ENCODE measurements around the gene ZDHHC14.
"Not testable (repeated sequence)": the region's sequence is repeated elsewhere in the genome, so short reads cannot be mapped to it uniquely, and the experiment has no call there.

The ZDHHC14 gene

DNA sequence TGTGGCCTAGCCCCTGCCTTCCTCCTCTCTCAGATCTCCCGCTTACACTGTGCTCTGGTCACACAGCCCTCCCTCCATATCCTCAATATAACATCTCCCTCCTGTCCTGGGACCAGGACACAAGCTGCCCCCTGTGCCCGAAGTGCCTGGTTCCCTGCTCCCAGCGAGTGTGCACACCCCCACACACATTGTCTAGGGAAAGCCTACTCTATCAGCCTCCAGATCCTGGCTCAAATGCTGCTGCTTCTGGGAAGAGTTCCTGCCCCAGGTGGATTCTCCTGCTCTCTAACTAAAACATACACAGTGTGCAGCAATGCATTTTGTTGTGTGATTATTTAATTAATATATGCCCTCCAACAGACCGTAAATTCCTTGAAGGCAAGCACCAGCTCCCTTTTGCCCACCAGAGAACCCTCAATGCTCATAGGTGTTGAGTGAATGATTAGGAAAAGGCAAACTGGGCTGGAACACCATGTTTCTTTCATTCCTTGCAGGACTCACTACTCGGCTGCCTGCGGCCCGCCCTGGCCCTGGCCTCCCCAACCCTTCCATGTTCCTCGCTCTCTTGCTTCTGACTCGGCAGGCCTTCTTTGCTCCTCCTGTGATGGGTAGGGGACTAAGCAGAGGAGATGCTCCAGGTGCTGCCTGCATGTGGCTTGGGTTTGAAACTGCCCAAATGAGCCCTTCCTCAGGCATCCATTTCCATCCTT lies 194.6 kb downstream of the ZDHHC14 start (continued):
- TF ChIP-seq, protein P1, sequence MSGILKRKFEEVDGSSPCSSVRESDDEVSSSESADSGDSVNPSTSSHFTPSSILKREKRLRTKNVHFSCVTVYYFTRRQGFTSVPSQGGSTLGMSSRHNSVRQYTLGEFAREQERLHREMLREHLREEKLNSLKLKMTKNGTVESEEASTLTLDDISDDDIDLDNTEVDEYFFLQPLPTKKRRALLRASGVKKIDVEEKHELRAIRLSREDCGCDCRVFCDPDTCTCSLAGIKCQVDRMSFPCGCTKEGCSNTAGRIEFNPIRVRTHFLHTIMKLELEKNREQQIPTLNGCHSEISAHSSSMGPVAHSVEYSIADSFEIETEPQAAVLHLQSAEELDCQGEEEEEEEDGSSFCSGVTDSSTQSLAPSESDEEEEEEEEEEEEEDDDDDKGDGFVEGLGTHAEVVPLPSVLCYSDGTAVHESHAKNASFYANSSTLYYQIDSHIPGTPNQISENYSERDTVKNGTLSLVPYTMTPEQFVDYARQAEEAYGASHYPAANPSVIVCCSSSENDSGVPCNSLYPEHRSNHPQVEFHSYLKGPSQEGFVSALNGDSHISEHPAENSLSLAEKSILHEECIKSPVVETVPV (CRISPR knock-in tag; IDR thresholded peaks at IDR 0.05): no peak
- TF ChIP-seq SNAI2 (CRISPR knock-in tag; IDR thresholded peaks at IDR 0.05) (no peak), ESRRG (CRISPR knock-in tag; IDR thresholded peaks at IDR 0.05) (no peak)

DNA sequence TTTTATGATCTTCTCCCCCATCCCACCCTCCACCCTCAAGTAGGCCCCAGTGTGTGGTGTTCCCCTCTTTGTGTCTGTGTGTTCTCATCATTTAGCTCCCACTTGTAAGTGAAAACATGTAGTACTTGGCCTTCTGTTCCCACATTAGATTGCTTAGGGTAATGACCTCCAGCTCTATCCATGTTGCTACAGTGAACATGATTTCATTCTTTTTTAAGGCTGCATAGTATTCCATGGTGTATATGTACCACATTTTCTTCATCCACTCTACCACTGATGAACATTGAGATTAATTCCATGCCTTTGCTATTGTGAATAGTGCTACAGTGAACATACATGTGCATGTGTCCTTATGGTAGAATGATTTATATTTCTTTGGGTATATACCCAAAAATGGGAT lies 196.0 kb downstream of the ZDHHC14 start:
- 0 out of 2 replicates have a peak, but pooled peaks have one; percentile 13 for TF ChIP-seq ZNF8 (CRISPR knock-in tag; IDR thresholded peaks at IDR 0.05)
- not testable (repeated sequence) for ATAC-seq

DNA sequence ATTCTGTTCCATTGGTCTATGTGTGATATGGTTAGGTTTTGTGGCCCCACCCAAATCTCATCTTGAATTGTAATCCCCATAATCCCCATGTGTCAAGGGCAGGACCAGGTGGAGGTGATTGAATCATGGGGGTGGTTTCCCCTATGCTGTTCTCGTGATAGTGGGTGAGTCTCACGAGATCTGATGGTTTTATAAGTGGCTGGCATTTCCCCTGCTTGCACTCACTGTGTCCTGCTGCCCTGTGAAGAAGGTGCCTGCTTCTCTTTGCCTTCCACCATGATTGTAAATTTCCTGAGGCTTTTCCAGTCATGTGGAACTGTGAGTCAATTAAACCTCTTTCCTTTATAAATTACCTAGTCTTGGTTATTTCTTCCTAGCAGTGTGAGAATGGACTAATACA lies 197.5 kb downstream of the ZDHHC14 start:
- not testable (repeated sequence) for ATAC-seq

DNA sequence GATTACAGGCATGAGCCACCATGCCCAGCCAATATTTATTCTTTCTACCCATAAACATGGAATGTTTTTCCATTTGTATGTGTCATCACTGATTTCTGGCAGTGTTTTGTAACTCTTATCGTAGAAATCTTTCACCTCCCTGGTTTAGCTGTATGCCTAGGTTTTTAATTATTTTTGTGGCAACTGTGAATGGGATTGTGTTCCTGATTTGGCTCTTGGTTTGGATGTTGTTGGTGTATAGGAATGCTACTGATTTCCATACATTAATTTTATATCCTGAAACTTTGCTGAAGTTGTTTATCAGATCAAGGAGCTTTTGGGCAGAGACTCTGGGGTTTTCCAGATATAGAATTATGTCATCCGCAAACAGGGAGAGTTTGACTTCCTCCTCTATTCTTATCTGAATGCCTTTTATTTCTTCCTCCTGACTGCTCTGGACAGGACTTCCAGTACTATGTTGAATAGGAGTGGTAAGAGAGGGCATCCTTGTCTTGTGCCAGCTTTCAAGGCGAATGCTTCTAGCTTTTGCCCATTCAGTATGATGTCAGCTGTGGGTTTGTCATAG lies 198.6 kb downstream of the ZDHHC14 start:
- no peak for TF ChIP-seq ESRRG (CRISPR knock-in tag; IDR thresholded peaks at IDR 0.05)
- TF ChIP-seq, protein P2, sequence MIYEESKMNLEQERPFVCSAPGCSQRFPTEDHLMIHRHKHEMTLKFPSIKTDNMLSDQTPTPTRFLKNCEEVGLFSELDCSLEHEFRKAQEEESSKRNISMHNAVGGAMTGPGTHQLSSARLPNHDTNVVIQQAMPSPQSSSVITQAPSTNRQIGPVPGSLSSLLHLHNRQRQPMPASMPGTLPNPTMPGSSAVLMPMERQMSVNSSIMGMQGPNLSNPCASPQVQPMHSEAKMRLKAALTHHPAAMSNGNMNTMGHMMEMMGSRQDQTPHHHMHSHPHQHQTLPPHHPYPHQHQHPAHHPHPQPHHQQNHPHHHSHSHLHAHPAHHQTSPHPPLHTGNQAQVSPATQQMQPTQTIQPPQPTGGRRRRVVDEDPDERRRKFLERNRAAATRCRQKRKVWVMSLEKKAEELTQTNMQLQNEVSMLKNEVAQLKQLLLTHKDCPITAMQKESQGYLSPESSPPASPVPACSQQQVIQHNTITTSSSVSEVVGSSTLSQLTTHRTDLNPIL (CRISPR knock-in tag; IDR thresholded peaks at IDR 0.05; ENCODE audit: low read depth): no peak
- TF ChIP-seq ARNTL (CRISPR knock-in tag; IDR thresholded peaks at IDR 0.05; ENCODE audit: borderline replicate concordance, low read depth): no peak
- TF ChIP-seq SNAI2 (CRISPR knock-in tag; IDR thresholded peaks at IDR 0.05): no peak
- no peak for ATAC-seq

DNA sequence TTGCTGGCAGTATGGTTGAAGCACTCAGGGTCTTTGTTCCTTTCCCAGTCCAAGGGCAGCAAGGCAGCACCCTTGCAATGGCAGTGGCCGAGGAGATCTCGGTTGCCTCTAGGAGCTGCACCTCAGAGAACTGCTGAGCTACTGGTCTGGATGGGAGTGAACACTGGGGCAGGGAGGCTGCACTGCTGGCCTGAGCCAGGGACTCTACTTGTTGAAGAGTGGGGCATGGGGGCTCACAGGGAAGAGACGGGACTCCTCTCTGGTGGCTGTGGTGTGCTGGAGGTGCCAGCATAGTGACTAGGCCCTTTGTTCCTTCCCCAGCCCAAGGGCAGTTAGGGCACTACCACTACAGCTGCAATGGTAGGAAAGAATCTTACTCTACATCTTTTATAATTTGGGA lies 203.0 kb downstream of the ZDHHC14 start:
- TF ChIP-seq TCF4 (CRISPR knock-in tag; IDR thresholded peaks at IDR 0.05; ENCODE audit: borderline replicate concordance) (no peak), BACH2 (CRISPR knock-in tag; IDR thresholded peaks at IDR 0.05; ENCODE audit: borderline replicate concordance) (no peak), CSDC2 (CRISPR knock-in tag; IDR thresholded peaks at IDR 0.05) (no peak), OSR1 (CRISPR knock-in tag; IDR thresholded peaks at IDR 0.05) (no peak), TOX (CRISPR knock-in tag; IDR thresholded peaks at IDR 0.05; ENCODE audit: borderline replicate concordance) (no peak), ISL1 (CRISPR knock-in tag; IDR thresholded peaks at IDR 0.05) (no peak), ZNF70 (CRISPR knock-in tag; IDR thresholded peaks at IDR 0.05) (no peak), ZNF8 (CRISPR knock-in tag; IDR thresholded peaks at IDR 0.05) (no peak), ARNTL (CRISPR knock-in tag; IDR thresholded peaks at IDR 0.05; ENCODE audit: borderline replicate concordance, low read depth) (no peak), ZNF565 (CRISPR knock-in tag; conservative IDR thresholded peaks at IDR 0.05; ENCODE audit: low read depth) (no peak), ZC3H10 (CRISPR knock-in tag; IDR thresholded peaks at IDR 0.05) (no peak), GLIS3 (CRISPR knock-in tag; IDR thresholded peaks at IDR 0.05) (no peak)
- TF ChIP-seq, protein P3, sequence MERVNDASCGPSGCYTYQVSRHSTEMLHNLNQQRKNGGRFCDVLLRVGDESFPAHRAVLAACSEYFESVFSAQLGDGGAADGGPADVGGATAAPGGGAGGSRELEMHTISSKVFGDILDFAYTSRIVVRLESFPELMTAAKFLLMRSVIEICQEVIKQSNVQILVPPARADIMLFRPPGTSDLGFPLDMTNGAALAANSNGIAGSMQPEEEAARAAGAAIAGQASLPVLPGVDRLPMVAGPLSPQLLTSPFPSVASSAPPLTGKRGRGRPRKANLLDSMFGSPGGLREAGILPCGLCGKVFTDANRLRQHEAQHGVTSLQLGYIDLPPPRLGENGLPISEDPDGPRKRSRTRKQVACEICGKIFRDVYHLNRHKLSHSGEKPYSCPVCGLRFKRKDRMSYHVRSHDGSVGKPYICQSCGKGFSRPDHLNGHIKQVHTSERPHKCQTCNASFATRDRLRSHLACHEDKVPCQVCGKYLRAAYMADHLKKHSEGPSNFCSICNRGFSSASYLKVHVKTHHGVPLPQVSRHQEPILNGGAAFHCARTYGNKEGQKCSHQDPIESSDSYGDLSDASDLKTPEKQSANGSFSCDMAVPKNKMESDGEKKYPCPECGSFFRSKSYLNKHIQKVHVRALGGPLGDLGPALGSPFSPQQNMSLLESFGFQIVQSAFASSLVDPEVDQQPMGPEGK (CRISPR knock-in tag; IDR thresholded peaks at IDR 0.05; ENCODE audit: borderline replicate concordance): no peak
- ATAC-seq: no peak

DNA sequence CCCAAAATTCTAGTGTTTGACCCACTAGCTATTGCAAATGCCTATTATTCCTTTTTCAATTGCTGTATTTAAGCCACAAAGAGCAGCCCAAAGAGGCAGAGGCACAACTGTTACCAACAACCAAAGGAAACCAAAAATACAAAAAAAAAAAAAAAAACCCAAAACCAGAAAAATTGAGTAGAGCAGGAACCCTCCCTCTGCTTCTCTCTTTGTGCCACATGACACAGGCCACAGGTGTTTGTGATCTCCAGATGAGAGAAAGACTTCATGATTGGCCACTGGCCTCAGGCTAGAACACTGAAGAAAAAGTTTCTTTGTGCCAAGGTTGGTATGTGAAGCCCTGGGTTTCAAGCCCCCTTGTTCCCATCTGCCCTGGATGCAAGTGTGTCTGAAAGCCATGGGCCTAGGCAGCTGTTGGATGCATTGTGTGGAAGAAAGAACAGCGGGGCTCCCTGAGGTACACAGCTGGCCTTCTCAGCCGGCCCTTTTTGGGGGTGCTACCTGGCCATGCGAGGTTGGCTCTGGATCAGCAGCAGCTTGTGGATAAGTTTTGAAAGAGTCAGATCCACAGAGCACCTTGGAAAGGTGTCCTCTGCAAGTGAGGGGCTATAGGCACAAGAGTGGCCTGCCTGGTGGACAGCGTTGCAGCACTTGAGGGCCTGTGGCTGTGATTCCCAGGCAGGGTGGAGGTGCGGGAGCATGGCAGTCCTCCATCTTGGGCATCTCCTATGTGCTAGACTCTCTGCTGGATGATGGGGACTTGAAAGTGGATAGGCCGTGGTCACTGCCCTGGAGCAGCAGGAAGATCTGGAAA lies 204.5 kb downstream of the ZDHHC14 start:
- no peak for ATAC-seq
- TF ChIP-seq ZFP30 (CRISPR knock-in tag; IDR thresholded peaks at IDR 0.05): no peak
- TF ChIP-seq, protein P2 (CRISPR knock-in tag; IDR thresholded peaks at IDR 0.05; ENCODE audit: low read depth): no peak
- no peak for TF ChIP-seq ISL1 (CRISPR knock-in tag; IDR thresholded peaks at IDR 0.05)
- TF ChIP-seq ZNF8 (CRISPR knock-in tag; IDR thresholded peaks at IDR 0.05): no peak
- no peak for TF ChIP-seq ARNTL (CRISPR knock-in tag; IDR thresholded peaks at IDR 0.05; ENCODE audit: borderline replicate concordance, low read depth)
- TF ChIP-seq ZNF70 (CRISPR knock-in tag; IDR thresholded peaks at IDR 0.05): no peak
- TF ChIP-seq, protein P3 (CRISPR knock-in tag; IDR thresholded peaks at IDR 0.05; ENCODE audit: borderline replicate concordance): no peak
- TF ChIP-seq, protein P4, sequence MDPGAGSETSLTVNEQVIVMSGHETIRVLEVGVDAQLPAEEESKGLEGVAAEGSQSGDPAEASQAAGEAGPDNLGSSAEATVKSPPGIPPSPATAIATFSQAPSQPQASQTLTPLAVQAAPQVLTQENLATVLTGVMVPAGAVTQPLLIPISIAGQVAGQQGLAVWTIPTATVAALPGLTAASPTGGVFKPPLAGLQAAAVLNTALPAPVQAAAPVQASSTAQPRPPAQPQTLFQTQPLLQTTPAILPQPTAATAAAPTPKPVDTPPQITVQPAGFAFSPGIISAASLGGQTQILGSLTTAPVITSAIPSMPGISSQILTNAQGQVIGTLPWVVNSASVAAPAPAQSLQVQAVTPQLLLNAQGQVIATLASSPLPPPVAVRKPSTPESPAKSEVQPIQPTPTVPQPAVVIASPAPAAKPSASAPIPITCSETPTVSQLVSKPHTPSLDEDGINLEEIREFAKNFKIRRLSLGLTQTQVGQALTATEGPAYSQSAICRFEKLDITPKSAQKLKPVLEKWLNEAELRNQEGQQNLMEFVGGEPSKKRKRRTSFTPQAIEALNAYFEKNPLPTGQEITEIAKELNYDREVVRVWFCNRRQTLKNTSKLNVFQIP (CRISPR knock-in tag; IDR thresholded peaks at IDR 0.05; ENCODE audit: borderline replicate concordance, low read depth): no peak

Data from SK-N-SH treated with all-trans-retinoic acid at 6 μM for 48 hours (cell line).